ENCODE data around the gene PARP4.
"Not testable (repeated sequence)": the region's sequence is repeated elsewhere in the genome, so short reads cannot be mapped to it uniquely, and the experiment has no call there.

The PARP4 gene

GRCh38 chr13:24505756-24506155 is 6.8 kb downstream of the PARP4 start:
- no peak for DNase-seq (ENCODE audit: low spot score)

- no peak for DNase-seq (ENCODE audit: low spot score)
These were observed 7.3 kb downstream of the PARP4 start for GRCh38 chr13:24505256-24505655.

- DNase-seq (ENCODE audit: low spot score) = no peak
These were observed 9.2 kb downstream of the PARP4 start for GRCh38 chr13:24503379-24503696.

- no peak for DNase-seq (ENCODE audit: low spot score)
These were observed 9.8 kb downstream of the PARP4 start for GRCh38 chr13:24502533-24503378.

- DNase-seq (ENCODE audit: low spot score) = no peak
These were observed 11.6 kb downstream of the PARP4 start for GRCh38 chr13:24500977-24501376.

GRCh38 chr13:24497742-24498141 is 14.8 kb downstream of the PARP4 start:
- no peak for DNase-seq (ENCODE audit: low spot score)

GRCh38 chr13:24496295-24496694 is 16.3 kb downstream of the PARP4 start:
- not testable (repeated sequence) for DNase-seq (ENCODE audit: low spot score)

GRCh38 chr13:24495151-24495729 is 17.3 kb downstream of the PARP4 start:
- DNase-seq (ENCODE audit: low spot score) = no peak

GRCh38 chr13:24493356-24493755 is 19.2 kb downstream of the PARP4 start:
- no peak for DNase-seq (ENCODE audit: low spot score)

GRCh38 chr13:24491845-24492244 is 20.7 kb downstream of the PARP4 start:
- no peak for DNase-seq (ENCODE audit: low spot score)

- no peak for DNase-seq (ENCODE audit: low spot score)
These were observed 22.9 kb downstream of the PARP4 start for GRCh38 chr13:24489721-24490120.

- not testable (repeated sequence) for DNase-seq (ENCODE audit: low spot score)
These were observed 24.5 kb downstream of the PARP4 start for GRCh38 chr13:24488092-24488491.

GRCh38 chr13:24486017-24486657 is 26.4 kb downstream of the PARP4 start:
- DNase-seq (ENCODE audit: low spot score) = not testable (repeated sequence)

- DNase-seq (ENCODE audit: low spot score) = no peak
These were observed 38.9 kb downstream of the PARP4 start for GRCh38 chr13:24473686-24474085.

GRCh38 chr13:24472129-24472528 is 40.4 kb downstream of the PARP4 start:
- DNase-seq (ENCODE audit: low spot score) = not testable (repeated sequence)

GRCh38 chr13:24463078-24463477 is 49.5 kb downstream of the PARP4 start:
- DNase-seq (ENCODE audit: low spot score) = no peak

GRCh38 chr13:24460256-24460655 is 52.3 kb downstream of the PARP4 start:
- DNase-seq (ENCODE audit: low spot score) = no peak

GRCh38 chr13:24459726-24460125 is 52.9 kb downstream of the PARP4 start:
- no peak for DNase-seq (ENCODE audit: low spot score)

- DNase-seq (ENCODE audit: low spot score) = no peak
These were observed 53.3 kb downstream of the PARP4 start for GRCh38 chr13:24459234-24459633.

- DNase-seq (ENCODE audit: low spot score) = no peak
These were observed 53.8 kb downstream of the PARP4 start for GRCh38 chr13:24458736-24459135.

GRCh38 chr13:24456396-24456795 is 56.2 kb downstream of the PARP4 start:
- no peak for DNase-seq (ENCODE audit: low spot score)

- DNase-seq (ENCODE audit: low spot score) = no peak
These were observed 58.5 kb downstream of the PARP4 start for GRCh38 chr13:24454056-24454455.

- no peak for DNase-seq (ENCODE audit: low spot score)
These were observed 60.5 kb downstream of the PARP4 start for GRCh38 chr13:24452044-24452443.

All from CD4-positive, alpha-beta T cell treated with Interleukin-6 at 100 ng/mL for 8 hours (primary cell).